CD4-positive, alpha-beta T cell treated with Interleukin-10 for 1 hour (primary cell): ENCODE results near the gene FRAT1.
A peak's percentile ranks its signal among the peaks of the same experiment; 100 is the strongest.

Experiments
- DNase-seq: peaks from one replicate; pipeline ENCODE4 v3.0.0-alpha.2; 2020

Gene FRAT1

GRCh38 chr10:97307866-97308780 is 10.9 kb upstream of the FRAT1 start:
- no peak for DNase-seq

DNA sequence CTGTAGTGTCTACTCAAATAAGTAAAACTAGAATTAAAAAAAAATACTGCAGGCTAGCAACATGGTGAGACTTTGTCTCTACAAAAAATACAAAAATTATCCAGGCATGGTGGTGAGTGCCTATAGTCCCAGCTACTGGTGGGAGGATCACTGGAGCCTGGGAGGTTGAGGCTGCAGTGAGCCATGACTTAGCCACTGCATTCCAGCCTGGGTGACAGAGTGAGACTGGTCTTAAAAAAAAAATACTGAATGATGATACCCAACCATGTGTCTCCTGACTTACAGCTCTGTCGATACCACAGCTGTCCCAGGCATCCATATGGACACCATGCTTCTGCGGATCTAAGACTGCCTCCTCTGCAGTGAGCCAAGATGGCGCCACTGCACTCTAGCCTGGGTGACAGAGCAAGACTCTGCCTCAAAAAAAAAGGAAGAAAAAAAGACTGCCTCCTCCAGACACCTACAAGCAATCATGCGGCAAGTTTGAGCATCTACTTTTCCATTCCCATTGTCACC is 7.9 kb upstream of the FRAT1 start:
- no peak for DNase-seq

DNA sequence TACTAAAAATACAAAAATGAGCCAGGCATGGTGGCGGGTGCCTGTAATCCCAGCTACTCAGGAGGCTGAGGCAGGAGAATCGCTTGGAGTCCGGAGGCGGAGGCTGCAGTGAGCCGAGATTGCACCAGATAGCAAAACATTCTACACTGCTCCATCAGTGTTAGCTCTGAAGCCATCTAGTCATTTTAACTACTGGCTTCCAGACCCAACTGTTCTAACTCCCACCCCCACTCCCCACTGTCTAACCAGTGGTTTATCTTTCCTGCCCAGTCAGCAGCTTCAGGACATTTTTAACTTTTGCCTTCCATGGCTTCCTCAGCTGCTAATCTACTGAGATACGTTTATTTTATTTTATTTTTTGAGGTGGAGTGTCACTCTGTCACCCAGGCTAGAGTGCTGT is 6.2 kb upstream of the FRAT1 start:
- DNase-seq = no peak

DNA sequence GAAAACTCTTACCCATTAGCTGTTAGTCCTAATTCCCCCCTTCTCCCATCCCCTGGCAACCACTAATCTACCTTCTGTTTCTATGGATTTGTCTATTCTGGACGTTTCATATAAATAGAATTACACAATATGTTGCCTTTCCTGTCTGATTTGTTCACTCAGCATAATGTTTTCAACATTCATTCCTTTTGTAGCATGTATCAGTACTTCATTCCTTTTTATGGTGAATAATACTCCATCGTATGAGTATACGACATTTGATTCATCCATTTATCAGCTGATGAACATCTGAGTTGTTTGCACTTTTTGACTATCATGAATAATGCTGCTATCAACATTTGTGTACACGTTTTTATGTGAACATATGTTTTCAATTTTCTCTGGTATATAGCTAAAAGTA is 4.4 kb upstream of the FRAT1 start:
- no peak for DNase-seq

GRCh38 chr10:97319671-97320479 is 804 bp downstream of the FRAT1 start:
- DNase-seq = peak; percentile 69

DNA sequence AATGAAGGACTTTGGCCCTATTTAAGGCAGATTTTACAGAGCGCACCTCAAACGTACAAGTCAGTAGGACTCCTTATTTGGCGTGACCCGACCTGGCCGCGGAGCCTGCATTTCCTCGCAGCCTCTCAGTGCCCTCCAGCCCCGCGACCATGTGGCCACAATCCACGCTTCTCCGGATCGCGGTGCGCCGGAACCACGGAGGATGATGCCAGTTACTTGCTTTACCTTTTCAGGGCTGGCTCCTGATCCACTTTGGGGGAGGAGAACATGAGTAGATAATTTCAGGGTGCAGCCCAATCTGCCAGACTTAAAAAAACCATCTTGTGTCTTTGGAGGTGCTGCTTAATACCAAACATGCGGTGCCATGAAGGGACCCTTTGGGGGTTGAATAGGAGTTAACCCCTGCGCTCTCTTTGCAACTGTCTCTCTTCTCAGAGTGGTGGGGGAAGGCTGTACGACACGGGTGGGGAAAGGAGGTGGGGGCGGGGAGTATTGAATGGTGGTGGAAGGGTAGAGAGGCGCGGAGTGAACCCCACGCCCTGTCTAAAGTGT is 1.5 kb downstream of the FRAT1 start:
- no peak for DNase-seq

- peak; percentile 12 for DNase-seq
These were observed 2.1 kb downstream of the FRAT1 start for GRCh38 chr10:97321032-97321803.

DNA sequence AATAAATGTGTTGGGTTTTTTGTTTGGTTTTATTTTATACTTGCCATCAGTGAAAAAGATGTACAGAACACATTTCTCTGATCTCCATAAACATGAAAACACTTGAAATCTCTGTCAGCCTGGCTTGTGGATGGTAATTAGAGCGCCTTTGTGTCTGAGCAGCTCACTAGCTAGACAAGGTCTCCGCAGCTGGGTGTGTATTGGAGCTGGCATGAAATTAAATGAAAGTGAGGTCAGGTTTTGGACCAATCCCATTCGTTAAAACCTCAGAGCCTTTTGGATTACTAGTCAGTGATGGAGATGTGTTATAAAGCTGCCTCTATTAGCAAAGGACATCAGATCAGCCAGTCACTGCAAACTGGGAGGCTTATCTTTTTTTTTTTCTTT is 2.7 kb downstream of the FRAT1 start:
- DNase-seq = no peak

- no peak for DNase-seq
These were observed 4.4 kb downstream of the FRAT1 start for GRCh38 chr10:97323501-97323900.

- DNase-seq = no peak
These were observed 6.7 kb downstream of the FRAT1 start for GRCh38 chr10:97325754-97326153.

- no peak for DNase-seq
These were observed 8.6 kb downstream of the FRAT1 start for GRCh38 chr10:97327348-97328294.

DNA sequence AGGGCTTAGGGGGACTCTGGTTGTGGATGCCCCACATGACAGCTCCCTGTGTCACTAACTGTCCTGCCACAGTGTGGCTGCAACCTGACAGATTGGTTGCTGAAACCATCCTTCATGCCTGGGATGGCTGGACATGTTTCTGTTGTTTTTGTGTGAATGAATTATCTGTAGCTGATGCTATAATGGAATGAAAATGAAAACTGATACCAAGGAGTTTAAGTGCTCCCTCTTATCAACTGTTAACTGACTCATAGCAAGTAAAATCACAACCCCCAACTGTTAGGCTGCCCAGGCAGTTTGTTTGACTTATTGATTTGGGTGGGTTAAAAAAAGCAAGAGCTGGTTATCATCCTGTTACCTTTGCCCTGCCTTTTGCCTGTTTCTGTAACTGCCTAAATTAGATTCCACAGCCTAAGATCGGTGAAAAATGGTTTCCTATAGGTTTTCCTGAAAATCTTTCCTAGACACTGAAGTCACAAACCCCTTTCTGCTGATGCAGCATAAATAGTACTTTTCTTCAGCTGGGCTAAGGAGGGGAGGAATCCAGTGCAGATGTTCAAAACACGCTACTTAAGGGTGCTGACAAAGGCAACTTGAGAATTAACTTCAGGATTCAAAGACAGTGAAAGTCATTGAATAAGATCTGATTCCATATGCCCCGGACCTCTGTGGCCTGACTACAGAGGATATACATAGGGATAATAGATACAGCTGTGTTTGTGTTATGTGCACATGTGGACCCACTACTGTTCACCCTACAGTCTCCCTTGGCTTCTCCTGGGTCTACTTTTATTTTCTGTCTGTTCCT is 9.8 kb downstream of the FRAT1 start:
- DNase-seq = no peak

- no peak for DNase-seq
These were observed 10.7 kb downstream of the FRAT1 start for GRCh38 chr10:97329766-97330165.

- DNase-seq = no peak
These were observed 12.2 kb downstream of the FRAT1 start for GRCh38 chr10:97331153-97331703.

GRCh38 chr10:97332591-97333350 is 13.7 kb downstream of the FRAT1 start:
- no peak for DNase-seq

DNA sequence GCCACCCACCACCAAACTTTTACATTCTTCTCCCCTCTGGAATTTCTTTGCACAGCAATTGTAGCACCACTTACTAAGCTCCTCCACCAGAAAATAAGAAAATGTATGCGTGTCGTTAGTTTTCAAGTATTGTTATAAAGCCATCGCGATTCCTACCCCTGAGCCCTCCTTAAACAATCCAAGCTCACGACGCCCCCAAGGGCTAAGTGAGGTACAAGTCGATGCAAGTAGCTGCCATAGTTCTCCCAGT is 14.2 kb downstream of the FRAT1 start:
- DNase-seq = no peak

- peak; percentile 27 for DNase-seq
These were observed 14.7 kb downstream of the FRAT1 start for GRCh38 chr10:97333601-97334369.

DNA sequence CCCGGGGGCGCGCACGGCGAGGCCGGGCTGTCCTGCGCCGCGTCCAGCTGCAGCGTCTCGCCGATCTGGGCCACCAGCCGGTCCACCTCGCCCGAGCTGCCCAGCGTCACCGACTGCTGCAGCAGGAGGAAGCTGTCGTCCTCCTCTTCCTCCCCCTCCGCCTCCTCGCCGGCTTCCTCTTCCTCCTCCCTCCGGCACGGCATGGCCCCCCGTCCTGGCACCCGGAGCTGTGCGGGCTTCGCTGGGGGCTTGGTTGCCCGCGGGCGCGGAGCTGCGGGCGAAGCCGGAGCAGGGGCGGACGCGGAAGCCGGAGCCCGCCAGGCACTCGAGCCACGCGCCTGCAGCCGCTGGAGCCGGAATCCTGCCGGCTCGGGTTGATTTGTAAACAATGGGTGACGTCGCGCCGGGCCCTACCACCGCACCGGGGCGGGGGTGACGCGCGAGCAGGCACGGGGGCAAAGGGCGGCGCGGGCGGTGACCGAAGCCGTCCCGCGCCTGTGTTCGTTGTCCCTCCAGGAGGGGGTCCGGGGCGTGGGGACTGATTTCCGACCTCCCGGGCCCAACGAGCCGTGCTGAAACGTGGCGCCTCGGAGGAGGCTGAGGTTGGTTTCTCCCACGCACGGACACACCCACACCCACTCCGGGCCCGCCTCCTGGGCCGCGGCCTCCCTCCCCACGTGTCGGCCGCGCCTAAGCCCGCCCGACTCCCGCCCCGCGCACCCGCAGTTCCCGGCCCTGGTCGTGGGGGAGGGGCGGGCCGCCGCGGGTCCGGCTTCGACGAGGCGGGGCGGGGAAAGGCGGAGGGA is 15.5 kb downstream of the FRAT1 start, which contains the start of gene FRAT2:
FRAT2 (minus strand) TSS at position 360 of the 806 bp plus-strand sequence; CDS start at position 203, 157 bp downstream.
- DNase-seq = peak; percentile 90
